ENCODE results near the gene CATSPERB.
A peak's percentile ranks its signal among the peaks of the same experiment; 100 is the strongest.

The CATSPERB gene

GRCh38 chr14:91575469-91576208 lies 156.2 kb downstream of the CATSPERB start:
- H3K9ac ChIP-seq (ENCODE audit: low read length), result no peak overlapping the region
- H2BK5ac ChIP-seq (ENCODE audit: low read length), result no peak overlapping the region
- no CpG with 5 or more reads among the region's 13 CpGs for WGBS (ENCODE audit: extremely low coverage, insufficient coverage, low lambda C conversion rate)
- H3K56ac ChIP-seq (ENCODE audit: low read length), result no peak overlapping the region
- no peak for DNase-seq
- H3K36me3 ChIP-seq (ENCODE audit: control insufficient read depth, insufficient read depth, low read length), result no peaks in the 10 kb centered on the region
- no peak overlapping the region for H3K18ac ChIP-seq (ENCODE audit: low read length)
- no peak overlapping the region for H4K8ac ChIP-seq (ENCODE audit: low read depth, low read length)
- no peak overlapping the region for H2BK120ac ChIP-seq (ENCODE audit: low read depth, low read length)
- peaks cover 17% of the 10 kb centered on the region for H3K27me3 ChIP-seq (ENCODE audit: insufficient read depth, low read length, poor library complexity)
- H3K79me1 ChIP-seq (ENCODE audit: low read length), result no peaks in the 10 kb centered on the region
- no peak overlapping the region for H3K4me3 ChIP-seq (ENCODE audit: low read length)
- no peaks in the 10 kb centered on the region for H3K79me2 ChIP-seq (ENCODE audit: control insufficient read depth, insufficient read depth, low read length)
- H3K4me1 ChIP-seq (ENCODE audit: control insufficient read depth, low read depth, low read length), result no peaks in the 10 kb centered on the region
- H3K4ac ChIP-seq (ENCODE audit: low read depth, low read length), result no peak overlapping the region
- H2BK15ac ChIP-seq (replicated peaks; ENCODE audit: low read depth), result no peak overlapping the region
- no peak overlapping the region for H3K23ac ChIP-seq (ENCODE audit: low read length)
- H4K5ac ChIP-seq (ENCODE audit: low read length), result no peak overlapping the region
- no peak overlapping the region for H3K27ac ChIP-seq (ENCODE audit: low read depth, low read length)
- H2AK5ac ChIP-seq (ENCODE audit: low read length), result no peak overlapping the region
- no peak overlapping the region for H3K4me2 ChIP-seq (ENCODE audit: low read length)

- Histone ChIP-seq H3K4me1 (ENCODE audit: control insufficient read depth, low read depth, low read length) (no peaks in the 10 kb centered on the region), H3K27ac (ENCODE audit: low read depth, low read length) (no peak overlapping the region), H3K18ac (ENCODE audit: low read length) (no peak overlapping the region), H4K8ac (ENCODE audit: low read depth, low read length) (no peak overlapping the region), H3K36me3 (ENCODE audit: control insufficient read depth, insufficient read depth, low read length) (no peaks in the 10 kb centered on the region), H4K5ac (ENCODE audit: low read length) (no peak overlapping the region), H2BK120ac (ENCODE audit: low read depth, low read length) (no peak overlapping the region), H3K4me3 (ENCODE audit: low read length) (peak overlapping the region; percentile 24), H3K56ac (ENCODE audit: low read length) (peak overlapping the region; percentile 65), H3K23ac (ENCODE audit: low read length) (peak overlapping the region; percentile 24), H3K4me2 (ENCODE audit: low read length) (peak overlapping the region; percentile 71), H2AK5ac (ENCODE audit: low read length) (no peak overlapping the region), H3K9ac (ENCODE audit: low read length) (peak overlapping the region; percentile 55), H2BK5ac (ENCODE audit: low read length) (no peak overlapping the region), H3K79me2 (ENCODE audit: control insufficient read depth, insufficient read depth, low read length) (no peaks in the 10 kb centered on the region), H3K4ac (ENCODE audit: low read depth, low read length) (no peak overlapping the region), H3K79me1 (ENCODE audit: low read length) (no peaks in the 10 kb centered on the region), H2BK15ac (replicated peaks; ENCODE audit: low read depth) (no peak overlapping the region), H3K27me3 (ENCODE audit: insufficient read depth, low read length, poor library complexity) (peaks cover 17% of the 10 kb centered on the region)
- peak; percentile 43 for DNase-seq
- WGBS (ENCODE audit: extremely low coverage, insufficient coverage, low lambda C conversion rate), result no CpG with 5 or more reads among the region's 59 CpGs
Observed at GRCh38 chr14:91573894-91574837, 157.7 kb downstream of the CATSPERB start.

GRCh38 chr14:91573528-91573893 lies 158.4 kb downstream of the CATSPERB start:
- Histone ChIP-seq H3K27me3 (ENCODE audit: insufficient read depth, low read length, poor library complexity) (peaks cover 17% of the 10 kb centered on the region), H2BK120ac (ENCODE audit: low read depth, low read length) (no peak overlapping the region), H3K4me1 (ENCODE audit: control insufficient read depth, low read depth, low read length) (no peaks in the 10 kb centered on the region), H2BK15ac (replicated peaks; ENCODE audit: low read depth) (no peak overlapping the region), H3K56ac (ENCODE audit: low read length) (no peak overlapping the region), H3K79me2 (ENCODE audit: control insufficient read depth, insufficient read depth, low read length) (no peaks in the 10 kb centered on the region), H3K79me1 (ENCODE audit: low read length) (no peaks in the 10 kb centered on the region), H3K4me2 (ENCODE audit: low read length) (no peak overlapping the region), H3K27ac (ENCODE audit: low read depth, low read length) (no peak overlapping the region), H3K9ac (ENCODE audit: low read length) (no peak overlapping the region), H3K23ac (ENCODE audit: low read length) (no peak overlapping the region), H3K36me3 (ENCODE audit: control insufficient read depth, insufficient read depth, low read length) (no peaks in the 10 kb centered on the region), H2BK5ac (ENCODE audit: low read length) (no peak overlapping the region), H4K5ac (ENCODE audit: low read length) (no peak overlapping the region), H4K8ac (ENCODE audit: low read depth, low read length) (no peak overlapping the region), H3K4ac (ENCODE audit: low read depth, low read length) (no peak overlapping the region), H3K4me3 (ENCODE audit: low read length) (no peak overlapping the region), H2AK5ac (ENCODE audit: low read length) (no peak overlapping the region), H3K18ac (ENCODE audit: low read length) (no peak overlapping the region)
- DNase-seq, result no peak

GRCh38 chr14:91570021-91570420 lies 161.9 kb downstream of the CATSPERB start:
- no peak overlapping the region for H3K4me2 ChIP-seq (ENCODE audit: low read length)
- H4K5ac ChIP-seq (ENCODE audit: low read length), result no peak overlapping the region
- no peaks in the 10 kb centered on the region for H3K79me2 ChIP-seq (ENCODE audit: control insufficient read depth, insufficient read depth, low read length)
- H3K18ac ChIP-seq (ENCODE audit: low read length), result no peak overlapping the region
- no peak overlapping the region for H3K56ac ChIP-seq (ENCODE audit: low read length)
- no peak overlapping the region for H2AK5ac ChIP-seq (ENCODE audit: low read length)
- H2BK15ac ChIP-seq (replicated peaks; ENCODE audit: low read depth), result no peak overlapping the region
- H3K4ac ChIP-seq (ENCODE audit: low read depth, low read length), result no peak overlapping the region
- H3K79me1 ChIP-seq (ENCODE audit: low read length), result no peaks in the 10 kb centered on the region
- H2BK5ac ChIP-seq (ENCODE audit: low read length), result no peak overlapping the region
- H3K27me3 ChIP-seq (ENCODE audit: insufficient read depth, low read length, poor library complexity), result peaks cover 16% of the 10 kb centered on the region
- H2BK120ac ChIP-seq (ENCODE audit: low read depth, low read length), result no peak overlapping the region
- no peak overlapping the region for H3K9ac ChIP-seq (ENCODE audit: low read length)
- no peaks in the 10 kb centered on the region for H3K36me3 ChIP-seq (ENCODE audit: control insufficient read depth, insufficient read depth, low read length)
- no peak overlapping the region for H3K4me3 ChIP-seq (ENCODE audit: low read length)
- no peaks in the 10 kb centered on the region for H3K4me1 ChIP-seq (ENCODE audit: control insufficient read depth, low read depth, low read length)
- peak; percentile 68 for DNase-seq
- H3K27ac ChIP-seq (ENCODE audit: low read depth, low read length), result no peak overlapping the region
- WGBS (ENCODE audit: extremely low coverage, insufficient coverage, low lambda C conversion rate), result no CpG with 5 or more reads among the region's 1 CpG
- no peak overlapping the region for H3K23ac ChIP-seq (ENCODE audit: low read length)
- H4K8ac ChIP-seq (ENCODE audit: low read depth, low read length), result no peak overlapping the region

GRCh38 chr14:91569301-91569700 lies 162.6 kb downstream of the CATSPERB start:
- no peak overlapping the region for H2BK5ac ChIP-seq (ENCODE audit: low read length)
- no peaks in the 10 kb centered on the region for H3K36me3 ChIP-seq (ENCODE audit: control insufficient read depth, insufficient read depth, low read length)
- DNase-seq, result no peak
- no peak overlapping the region for H3K4me3 ChIP-seq (ENCODE audit: low read length)
- H3K56ac ChIP-seq (ENCODE audit: low read length), result no peak overlapping the region
- no peak overlapping the region for H3K9ac ChIP-seq (ENCODE audit: low read length)
- H4K8ac ChIP-seq (ENCODE audit: low read depth, low read length), result no peak overlapping the region
- H2AK5ac ChIP-seq (ENCODE audit: low read length), result no peak overlapping the region
- no peak overlapping the region for H3K23ac ChIP-seq (ENCODE audit: low read length)
- no peaks in the 10 kb centered on the region for H3K79me1 ChIP-seq (ENCODE audit: low read length)
- H3K4ac ChIP-seq (ENCODE audit: low read depth, low read length), result no peak overlapping the region
- H3K79me2 ChIP-seq (ENCODE audit: control insufficient read depth, insufficient read depth, low read length), result no peaks in the 10 kb centered on the region
- H3K4me2 ChIP-seq (ENCODE audit: low read length), result no peak overlapping the region
- no peak overlapping the region for H4K5ac ChIP-seq (ENCODE audit: low read length)
- H2BK15ac ChIP-seq (replicated peaks; ENCODE audit: low read depth), result no peak overlapping the region
- H3K27ac ChIP-seq (ENCODE audit: low read depth, low read length), result no peak overlapping the region
- H3K27me3 ChIP-seq (ENCODE audit: insufficient read depth, low read length, poor library complexity), result peaks cover 9% of the 10 kb centered on the region
- H2BK120ac ChIP-seq (ENCODE audit: low read depth, low read length), result no peak overlapping the region
- H3K4me1 ChIP-seq (ENCODE audit: control insufficient read depth, low read depth, low read length), result no peaks in the 10 kb centered on the region
- H3K18ac ChIP-seq (ENCODE audit: low read length), result no peak overlapping the region
